Ascending aorta (tissue), 2 donors: ENCODE results near the gene NKAIN4. TPM values are rescaled to one million over a fixed set of nuclear protein-coding genes. Genes with fewer than 3 reads are reported as not detected.
"Not testable (repeated sequence)": the region's sequence is repeated elsewhere in the genome, so short reads cannot be mapped to it uniquely, and the experiment has no call there.

Source experiments
- DNase-seq, 2 donors: peaks; one replicate each; pipeline ENCODE4 v3.0.0-alpha.2; 2019; ENCODE audit warnings: low spot score in 2 of 2
- H3K27ac ChIP-seq, 2 donors: fragments of 200-600 bp; sonication (generic); one replicate each; pipeline ENCODE4 v1.5.1; 2016 to 2017; ENCODE audit warnings: mild to moderate bottlenecking in 1 of 2
- H3K27me3 ChIP-seq: fragments of 200-600 bp; sonication (generic); one replicate; pipeline ENCODE4 v1.5.1; 2017
- H3K36me3 ChIP-seq, 2 donors: fragments of 200-600 bp; sonication (generic); one replicate each; pipeline ENCODE4 v1.5.1; 2016
- H3K4me1 ChIP-seq, 2 donors: fragments of 200-600 bp; sonication (generic); one replicate each; pipeline ENCODE4 v1.5.1; 2016 to 2017; ENCODE audit warnings: mild to moderate bottlenecking in 1 of 2
- H3K4me3 ChIP-seq, 2 donors: fragments of 200-600 bp; sonication (generic); one replicate each; pipeline ENCODE4 v1.5.1; 2016 to 2017; ENCODE audit warnings: mild to moderate bottlenecking in 1 of 2
- H3K9me3 ChIP-seq, 2 donors: fragments of 200-600 bp; sonication (generic); one replicate each; pipeline ENCODE4 v1.5.1; 2016
- CTCF ChIP-seq, 3 experiments: fragments of 200-600 bp in 2 of 3; fragments of 450-650 bp in 1 of 3; sonication (generic) in 2 of 3; IDR thresholded peaks; one replicate each; pipeline ENCODE4 v1.5.1; 2016 to 2019; ENCODE audit warnings: antibody characterized with exemption in 3 of 3, mild to moderate bottlenecking in 1 of 3, moderate library complexity in 1 of 3
- intact Hi-C: fragments of 100-400 bp; cut with DNase I; formaldehyde crosslinking; loops from one replicate; pipeline ENCODE4 v1.15.1; 2023
- total RNA-seq: library from RNA; depleted of rRNA; stranded (reverse); fragments of >200 nt; gene quantifications from one replicate; pipeline ENCODE4 v1.1.0, GENCODE V29; 2016

NKAIN4 gene
- total RNA-seq, 1 donor from 2014 or later: not detected

GRCh38 chr20:63253065-63253437 lies 1.2 kb downstream of the NKAIN4 start:
- intact Hi-C loops: no loop called here
- DNase-seq: no peak
- H3K36me3 ChIP-seq: no peaks in the 10 kb centered on the region
- H3K27ac ChIP-seq: no peak overlapping the region
- peaks cover 0 to 5% of the 10 kb centered on the region in 2 donors for H3K4me1 ChIP-seq
- peaks cover 8% of the 10 kb centered on the region for H3K27me3 ChIP-seq
- no peak for TF ChIP-seq CTCF (IDR thresholded peaks at IDR 0.05)
- H3K9me3 ChIP-seq: no peaks in the 10 kb centered on the region
- peak overlapping the region; percentile 39 to 53 for H3K4me3 ChIP-seq

- no peak overlapping the region for H3K4me3 ChIP-seq
- TF ChIP-seq CTCF (IDR thresholded peaks at IDR 0.05): no peak
- peaks cover 0 to 5% of the 10 kb centered on the region in 2 donors for H3K4me1 ChIP-seq
- H3K9me3 ChIP-seq: no peaks in the 10 kb centered on the region
- no peak for DNase-seq
- no peak overlapping the region for H3K27ac ChIP-seq
- no peaks in the 10 kb centered on the region for H3K36me3 ChIP-seq
- H3K27me3 ChIP-seq: peaks cover 8% of the 10 kb centered on the region
- intact Hi-C loops: no loop called here
Measured at GRCh38 chr20:63252284-63252711, 2.0 kb downstream of the NKAIN4 start.

GRCh38 chr20:63251350-63251749 lies 2.9 kb downstream of the NKAIN4 start:
- H3K27ac ChIP-seq, H3K9me3 ChIP-seq, H3K4me1 ChIP-seq, H3K4me3 ChIP-seq, intact Hi-C loops, H3K27me3 ChIP-seq, H3K36me3 ChIP-seq, DNase-seq: not testable (repeated sequence)

- intact Hi-C loops: no loop called here
- TF ChIP-seq CTCF (IDR thresholded peaks at IDR 0.05): no peak
- no peaks in the 10 kb centered on the region for H3K36me3 ChIP-seq
- no peaks in the 10 kb centered on the region for H3K9me3 ChIP-seq
- H3K4me3 ChIP-seq: no peak overlapping the region
- no peak for DNase-seq
- peaks cover 8% of the 10 kb centered on the region for H3K27me3 ChIP-seq
- H3K4me1 ChIP-seq: peaks cover 0 to 5% of the 10 kb centered on the region in 2 donors
- H3K27ac ChIP-seq: no peak overlapping the region
Measured at GRCh38 chr20:63249891-63250290, 4.4 kb downstream of the NKAIN4 start.

- peaks cover 2% of the 10 kb centered on the region for H3K27me3 ChIP-seq
- no peaks in the 10 kb centered on the region for H3K36me3 ChIP-seq
- no peak overlapping the region for H3K27ac ChIP-seq
- no peak overlapping the region for H3K4me3 ChIP-seq
- no peak for TF ChIP-seq CTCF (IDR thresholded peaks at IDR 0.05)
- peaks cover 0 to 3% of the 10 kb centered on the region in 2 donors for H3K4me1 ChIP-seq
- intact Hi-C loops: no loop called here
- no peaks in the 10 kb centered on the region for H3K9me3 ChIP-seq
- DNase-seq: no peak
Measured at GRCh38 chr20:63248835-63249591, 5.2 kb downstream of the NKAIN4 start.

- no peaks in the 10 kb centered on the region for H3K4me1 ChIP-seq
Measured at GRCh38 chr20:63247671-63248228, 6.5 kb downstream of the NKAIN4 start.

More at GRCh38 chr20:63247671-63248228, 6.5 kb downstream of the NKAIN4 start:
- no peaks in the 10 kb centered on the region for H3K27me3 ChIP-seq
- DNase-seq: no peak
- no peak for TF ChIP-seq CTCF (IDR thresholded peaks at IDR 0.05)
- H3K9me3 ChIP-seq: no peaks in the 10 kb centered on the region
- H3K36me3 ChIP-seq: no peaks in the 10 kb centered on the region
- no peak overlapping the region for H3K4me3 ChIP-seq
- intact Hi-C loops: no loop called here
- H3K27ac ChIP-seq: no peak overlapping the region
